ENCODE measurements around the gene PTPN9.

PTPN9 gene

DNA sequence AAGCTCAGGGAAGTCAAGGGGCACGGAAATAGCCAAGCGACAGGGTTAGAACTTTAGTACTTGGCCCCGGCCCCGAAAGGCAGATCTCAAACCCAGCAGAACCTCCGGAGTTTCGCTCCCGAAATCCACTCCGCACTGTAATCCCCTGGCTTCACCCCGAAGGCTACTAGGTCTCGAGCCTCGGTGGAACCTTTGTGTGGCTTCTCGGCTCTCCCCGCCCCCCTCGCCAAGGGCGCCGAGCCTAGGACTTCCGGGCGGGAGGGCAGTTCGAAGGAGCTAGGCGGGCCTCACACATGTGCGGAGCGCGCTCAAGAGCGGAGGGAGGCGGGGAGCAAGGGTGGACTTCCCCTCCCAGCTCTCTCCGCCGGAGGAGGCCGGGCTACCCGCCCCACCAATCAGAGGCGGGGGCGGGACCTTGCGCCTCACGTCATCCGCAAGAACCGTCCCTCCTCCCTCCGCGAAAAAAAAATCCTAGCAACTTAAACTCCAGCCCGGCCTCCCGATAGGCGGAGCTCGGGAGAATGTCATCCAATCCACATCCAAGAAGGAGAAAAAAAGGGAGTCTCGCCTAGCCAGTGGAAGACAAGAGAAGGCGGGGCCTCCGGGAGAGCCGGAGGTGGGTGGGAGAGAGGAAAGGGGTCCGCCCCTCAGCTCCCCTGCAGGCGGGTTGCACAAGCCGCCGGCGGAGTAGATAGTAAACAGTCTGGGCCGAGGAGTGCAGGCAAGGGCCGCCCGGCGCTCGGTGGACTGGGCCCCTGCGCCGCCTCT is 125.2 kb downstream of the PTPN9 start:
- peak; percentile 100 for DNase-seq (ENCODE audit: low read depth, low spot score)
- peak overlapping the region; percentile 88 for H3K4me3 ChIP-seq (ENCODE audit: low read depth, low read length)
- in situ Hi-C loops (cut with HindIII; ENCODE audit: low sequenced_read_pairs) = no loop called here
- TF ChIP-seq CTCF (IDR thresholded peaks at IDR 0.05; ENCODE audit: low read depth, low read length) = no peak

DNA sequence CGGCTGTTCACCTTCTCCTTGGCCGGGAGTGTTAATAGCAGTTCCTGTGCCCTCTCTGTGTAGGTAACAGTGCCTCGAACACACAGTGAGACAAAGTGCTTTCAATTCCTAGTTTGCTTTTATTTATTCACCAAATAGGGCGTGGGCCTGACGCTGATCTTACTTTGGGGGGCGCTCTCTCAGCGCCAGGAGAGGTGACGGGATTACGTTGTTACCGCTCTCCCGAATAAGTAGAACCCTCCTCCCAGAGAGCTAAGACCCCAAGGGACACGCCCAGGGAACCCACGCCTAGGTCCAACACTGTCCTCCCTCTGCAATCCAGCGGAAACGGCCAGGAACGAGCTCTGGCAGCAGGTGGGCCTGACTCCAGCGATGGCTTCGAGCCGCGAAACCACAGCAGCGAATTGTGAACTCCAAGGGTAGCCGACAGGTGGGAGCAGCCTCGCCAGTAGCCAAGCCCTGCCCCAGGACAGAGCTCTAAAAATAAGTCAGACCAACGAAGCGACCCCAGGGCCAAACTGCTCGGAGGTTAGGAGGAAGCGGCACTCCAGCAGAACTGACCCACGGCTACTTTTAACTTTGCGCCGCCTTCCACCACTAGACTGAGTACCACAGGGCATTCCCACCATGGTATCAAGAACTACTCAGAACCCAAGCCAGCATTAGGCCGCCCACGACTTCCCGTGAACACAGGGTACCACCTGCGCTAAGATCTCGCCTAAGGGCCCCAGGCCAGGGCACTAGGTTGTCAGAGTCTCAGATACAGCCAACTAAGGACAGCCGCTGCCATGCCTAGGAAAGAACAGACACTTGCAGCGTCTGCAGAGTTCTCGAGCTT is 126.0 kb downstream of the PTPN9 start:
- in situ Hi-C loops (cut with HindIII; ENCODE audit: low sequenced_read_pairs) = no loop called here
- no peak for TF ChIP-seq CTCF (IDR thresholded peaks at IDR 0.05; ENCODE audit: low read depth, low read length)
- DNase-seq (ENCODE audit: low read depth, low spot score) = peak; percentile 42
- peak overlapping the region; percentile 88 for H3K4me3 ChIP-seq (ENCODE audit: low read depth, low read length)

- no peak for TF ChIP-seq CTCF (IDR thresholded peaks at IDR 0.05; ENCODE audit: low read depth, low read length)
- in situ Hi-C loops (cut with HindIII; ENCODE audit: low sequenced_read_pairs) = no loop called here
- DNase-seq (ENCODE audit: low read depth, low spot score) = peak; percentile 86
- H3K4me3 ChIP-seq (ENCODE audit: low read depth, low read length) = peak overlapping the region; percentile 88
Observed at GRCh38 chr15:75452364-75452864, 126.7 kb downstream of the PTPN9 start.

DNA sequence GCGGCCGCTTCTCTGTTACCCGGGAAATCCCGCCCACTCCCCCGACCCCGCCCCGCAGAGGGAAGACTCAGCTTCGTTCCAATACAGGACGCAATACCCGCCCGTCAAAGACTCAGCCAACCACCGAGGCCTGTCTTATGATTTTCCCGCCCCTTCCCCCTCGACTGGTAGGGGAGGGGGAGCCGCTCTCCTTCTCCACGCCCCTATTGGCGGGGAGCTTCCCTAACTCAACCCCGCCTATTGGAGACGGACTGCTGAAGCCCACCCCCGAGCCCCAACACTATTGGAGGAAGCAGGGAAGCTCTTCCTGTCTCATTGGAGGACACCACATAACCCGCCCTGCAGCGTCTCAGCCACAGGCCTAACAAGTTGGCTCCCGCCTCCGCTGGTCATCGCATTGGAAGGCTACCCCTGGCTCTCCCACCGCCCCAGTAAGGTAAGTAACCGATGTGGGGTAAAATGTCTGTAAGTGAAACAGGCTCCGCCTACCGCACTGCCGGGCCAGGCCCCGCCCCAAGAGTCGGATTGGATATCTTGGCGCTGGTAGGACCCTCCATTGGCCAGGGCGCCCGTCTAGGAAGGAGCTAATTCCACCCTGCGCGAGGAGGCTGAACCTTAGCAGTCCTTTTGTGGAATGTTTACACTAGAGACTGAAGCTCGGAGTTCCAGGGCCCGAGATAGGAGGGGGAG is 127.3 kb downstream of the PTPN9 start, which contains the start of gene SIN3A:
TSS of gene SIN3A (minus strand) at position 17 of the 690 bp plus-strand sequence. CDS start 21,315 bp downstream, outside the sequence.
- DNase-seq (ENCODE audit: low read depth, low spot score) = peak; percentile 100
- H3K4me3 ChIP-seq (ENCODE audit: low read depth, low read length) = peak within 1 kb of the TSS; percentile 88
- no peak for TF ChIP-seq CTCF (IDR thresholded peaks at IDR 0.05; ENCODE audit: low read depth, low read length)
- in situ Hi-C loops (cut with HindIII; ENCODE audit: low sequenced_read_pairs) = no loop called here

GRCh38 chr15:75451202-75451673 is 127.9 kb downstream of the PTPN9 start:
- in situ Hi-C loops (cut with HindIII; ENCODE audit: low sequenced_read_pairs) = no loop called here
- DNase-seq (ENCODE audit: low read depth, low spot score) = no peak
- no peak for TF ChIP-seq CTCF (IDR thresholded peaks at IDR 0.05; ENCODE audit: low read depth, low read length)

More at GRCh38 chr15:75451202-75451673, 127.9 kb downstream of the PTPN9 start:
- peak overlapping the region; percentile 87 for H3K4me3 ChIP-seq (ENCODE audit: low read depth, low read length)

Measured in astrocyte of the spinal cord (primary cell).